ENCODE results near the gene LAP3.

DNA sequence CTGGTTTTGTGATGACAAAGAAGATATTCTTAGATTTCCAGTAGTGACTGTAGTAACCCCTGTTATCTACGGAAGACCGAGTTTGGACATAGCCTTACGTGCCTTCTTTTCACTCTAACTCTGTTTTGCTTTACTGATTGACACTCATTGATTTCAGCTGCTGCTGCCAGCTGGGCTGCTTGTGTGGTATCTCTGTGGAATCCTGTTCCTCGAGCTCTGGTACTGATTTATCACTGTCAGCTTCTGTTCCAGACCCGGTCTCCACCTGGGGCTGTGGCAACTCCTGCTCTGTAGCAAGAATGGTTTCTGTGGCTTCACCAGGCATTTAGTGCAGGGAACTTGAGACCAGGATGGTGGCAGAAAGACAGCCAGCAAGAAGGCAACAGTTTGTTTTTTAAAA, 24.6 kb upstream of the LAP3 start:
- TF ChIP-seq TAF1 (IDR thresholded peaks at IDR 0.05; ENCODE audit: borderline replicate concordance, insufficient read depth, low read length) (no peak), FOXP2 (optimal IDR thresholded peaks at IDR 0.05; ENCODE audit: borderline replicate concordance, extremely low read depth, extremely low read length, insufficient read depth) (no peak), POLR2AphosphoS5 (IDR thresholded peaks at IDR 0.05; ENCODE audit: low read depth, low read length) (no peak), SIN3A (IDR thresholded peaks at IDR 0.05; ENCODE audit: borderline replicate concordance, insufficient read depth, low read length) (no peak)
- TF ChIP-seq, protein P1, sequence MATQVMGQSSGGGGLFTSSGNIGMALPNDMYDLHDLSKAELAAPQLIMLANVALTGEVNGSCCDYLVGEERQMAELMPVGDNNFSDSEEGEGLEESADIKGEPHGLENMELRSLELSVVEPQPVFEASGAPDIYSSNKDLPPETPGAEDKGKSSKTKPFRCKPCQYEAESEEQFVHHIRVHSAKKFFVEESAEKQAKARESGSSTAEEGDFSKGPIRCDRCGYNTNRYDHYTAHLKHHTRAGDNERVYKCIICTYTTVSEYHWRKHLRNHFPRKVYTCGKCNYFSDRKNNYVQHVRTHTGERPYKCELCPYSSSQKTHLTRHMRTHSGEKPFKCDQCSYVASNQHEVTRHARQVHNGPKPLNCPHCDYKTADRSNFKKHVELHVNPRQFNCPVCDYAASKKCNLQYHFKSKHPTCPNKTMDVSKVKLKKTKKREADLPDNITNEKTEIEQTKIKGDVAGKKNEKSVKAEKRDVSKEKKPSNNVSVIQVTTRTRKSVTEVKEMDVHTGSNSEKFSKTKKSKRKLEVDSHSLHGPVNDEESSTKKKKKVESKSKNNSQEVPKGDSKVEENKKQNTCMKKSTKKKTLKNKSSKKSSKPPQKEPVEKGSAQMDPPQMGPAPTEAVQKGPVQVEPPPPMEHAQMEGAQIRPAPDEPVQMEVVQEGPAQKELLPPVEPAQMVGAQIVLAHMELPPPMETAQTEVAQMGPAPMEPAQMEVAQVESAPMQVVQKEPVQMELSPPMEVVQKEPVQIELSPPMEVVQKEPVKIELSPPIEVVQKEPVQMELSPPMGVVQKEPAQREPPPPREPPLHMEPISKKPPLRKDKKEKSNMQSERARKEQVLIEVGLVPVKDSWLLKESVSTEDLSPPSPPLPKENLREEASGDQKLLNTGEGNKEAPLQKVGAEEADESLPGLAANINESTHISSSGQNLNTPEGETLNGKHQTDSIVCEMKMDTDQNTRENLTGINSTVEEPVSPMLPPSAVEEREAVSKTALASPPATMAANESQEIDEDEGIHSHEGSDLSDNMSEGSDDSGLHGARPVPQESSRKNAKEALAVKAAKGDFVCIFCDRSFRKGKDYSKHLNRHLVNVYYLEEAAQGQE (IDR thresholded peaks at IDR 0.05; ENCODE audit: insufficient read depth in 1 of 2, low read depth in 2 of 2, low read length in 2 of 2) = no peak

All from PFSK-1 (cell line).